Progenitor cell of endocrine pancreas (in vitro differentiated cells): ENCODE results near the gene THSD4. TPM values are rescaled to one million over a fixed set of nuclear protein-coding genes. Genes with fewer than 3 reads are reported as not detected.

ENCODE experiments used
- DNase-seq: peaks from one replicate; pipeline ENCODE4 v3.0.0; 2021; ENCODE audit warnings: low spot score; ENCODE audit not compliant: unreplicated experiment
- H3K27ac Mint-ChIP-seq: 2 replicates; pipeline ENCODE4 v1.8.0; 2021; ENCODE audit warnings: mild to moderate bottlenecking, moderate library complexity, mixed read lengths
- H3K27me3 Mint-ChIP-seq: 2 replicates; pipeline ENCODE4 v1.8.0; 2021; ENCODE audit warnings: mixed read lengths
- H3K36me3 Mint-ChIP-seq: 2 replicates; pipeline ENCODE4 v1.8.0; 2022; ENCODE audit warnings: mixed read lengths; ENCODE audit not compliant: insufficient read depth
- H3K4me1 Mint-ChIP-seq: 2 replicates; pipeline ENCODE4 v1.8.0; 2021; ENCODE audit warnings: low read depth, mixed read lengths
- H3K4me3 Mint-ChIP-seq: 2 replicates; pipeline ENCODE4 v1.8.0; 2021; ENCODE audit warnings: low read depth, mild to moderate bottlenecking, moderate library complexity, mixed read lengths
- H3K9me3 Mint-ChIP-seq: 2 replicates; pipeline ENCODE4 v1.8.0; 2021; ENCODE audit warnings: low read depth, mixed read lengths
- total RNA-seq: library from RNA; stranded (reverse); gene quantifications from 2 replicates; pipeline ENCODE4 v1.2.1, GENCODE V29; 2021
- TF ChIP-seq, protein P1 (sequence below): fragments of 200-600 bp; sonication (generic); IDR thresholded peaks from one replicate; pipeline ENCODE4 v1.5.0; 2021; ENCODE audit warnings: antibody characterized with exemption, mild to moderate bottlenecking; ENCODE audit not compliant: unreplicated experiment

Gene THSD4
- total RNA-seq, 1 donor from 2014 or later = 6.8 TPM

DNA sequence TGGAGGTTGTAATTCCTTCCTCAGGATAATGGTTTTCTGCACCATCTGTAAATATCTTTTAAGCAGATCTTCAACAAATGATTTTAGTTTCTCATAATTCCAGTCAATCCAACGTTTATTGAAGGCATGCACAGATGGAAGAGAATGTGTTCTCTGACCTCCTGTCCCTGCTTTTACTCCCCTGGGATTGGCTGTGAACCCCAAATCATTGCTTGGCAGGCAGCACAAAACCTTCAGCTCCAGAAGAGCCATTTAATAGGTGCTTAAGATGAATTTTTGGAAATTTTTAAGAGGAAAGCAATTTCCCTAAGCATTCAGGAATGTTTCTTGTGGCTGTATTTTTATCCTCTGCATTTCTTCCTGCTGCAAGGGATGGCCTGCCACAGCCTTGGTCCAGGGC lies 25.5 kb upstream of the THSD4 start:
- DNase-seq = no peak
- no peak overlapping the region for H3K4me3 Mint-ChIP-seq
- peaks cover 12% of the 10 kb centered on the region for H3K27me3 Mint-ChIP-seq
- H3K27ac Mint-ChIP-seq = no peak overlapping the region
- TF ChIP-seq, protein P1, sequence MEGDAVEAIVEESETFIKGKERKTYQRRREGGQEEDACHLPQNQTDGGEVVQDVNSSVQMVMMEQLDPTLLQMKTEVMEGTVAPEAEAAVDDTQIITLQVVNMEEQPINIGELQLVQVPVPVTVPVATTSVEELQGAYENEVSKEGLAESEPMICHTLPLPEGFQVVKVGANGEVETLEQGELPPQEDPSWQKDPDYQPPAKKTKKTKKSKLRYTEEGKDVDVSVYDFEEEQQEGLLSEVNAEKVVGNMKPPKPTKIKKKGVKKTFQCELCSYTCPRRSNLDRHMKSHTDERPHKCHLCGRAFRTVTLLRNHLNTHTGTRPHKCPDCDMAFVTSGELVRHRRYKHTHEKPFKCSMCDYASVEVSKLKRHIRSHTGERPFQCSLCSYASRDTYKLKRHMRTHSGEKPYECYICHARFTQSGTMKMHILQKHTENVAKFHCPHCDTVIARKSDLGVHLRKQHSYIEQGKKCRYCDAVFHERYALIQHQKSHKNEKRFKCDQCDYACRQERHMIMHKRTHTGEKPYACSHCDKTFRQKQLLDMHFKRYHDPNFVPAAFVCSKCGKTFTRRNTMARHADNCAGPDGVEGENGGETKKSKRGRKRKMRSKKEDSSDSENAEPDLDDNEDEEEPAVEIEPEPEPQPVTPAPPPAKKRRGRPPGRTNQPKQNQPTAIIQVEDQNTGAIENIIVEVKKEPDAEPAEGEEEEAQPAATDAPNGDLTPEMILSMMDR = no peak
- peaks cover 4% of the 10 kb centered on the region for H3K36me3 Mint-ChIP-seq
- no peaks in the 10 kb centered on the region for H3K4me1 Mint-ChIP-seq
- H3K9me3 Mint-ChIP-seq = peaks cover 21% of the 10 kb centered on the region

DNA sequence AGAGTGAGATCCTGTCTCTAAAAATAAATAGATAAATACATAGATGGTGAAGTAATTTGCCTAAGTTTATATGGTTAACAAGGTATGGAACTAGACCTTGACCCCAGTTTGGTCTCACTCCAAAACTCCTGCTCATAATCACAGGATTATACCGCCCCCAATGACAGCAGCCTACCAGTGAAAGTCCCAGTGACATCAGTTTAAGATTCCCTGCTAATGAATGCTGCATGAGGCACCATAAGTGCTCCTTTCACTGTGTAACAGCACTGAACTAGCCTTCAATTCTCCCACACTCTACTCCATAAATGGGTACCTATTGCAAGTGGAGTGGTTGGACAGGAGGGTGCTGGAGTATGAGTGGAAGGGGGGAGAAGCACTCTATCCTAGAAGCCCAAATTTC lies 23.7 kb upstream of the THSD4 start:
- no peak overlapping the region for H3K27ac Mint-ChIP-seq
- no peak overlapping the region for H3K4me3 Mint-ChIP-seq
- peaks cover 4% of the 10 kb centered on the region for H3K36me3 Mint-ChIP-seq
- TF ChIP-seq, protein P1 = no peak
- H3K27me3 Mint-ChIP-seq = peaks cover 6% of the 10 kb centered on the region
- no peaks in the 10 kb centered on the region for H3K4me1 Mint-ChIP-seq
- H3K9me3 Mint-ChIP-seq = peaks cover 21% of the 10 kb centered on the region
- DNase-seq = no peak

DNA sequence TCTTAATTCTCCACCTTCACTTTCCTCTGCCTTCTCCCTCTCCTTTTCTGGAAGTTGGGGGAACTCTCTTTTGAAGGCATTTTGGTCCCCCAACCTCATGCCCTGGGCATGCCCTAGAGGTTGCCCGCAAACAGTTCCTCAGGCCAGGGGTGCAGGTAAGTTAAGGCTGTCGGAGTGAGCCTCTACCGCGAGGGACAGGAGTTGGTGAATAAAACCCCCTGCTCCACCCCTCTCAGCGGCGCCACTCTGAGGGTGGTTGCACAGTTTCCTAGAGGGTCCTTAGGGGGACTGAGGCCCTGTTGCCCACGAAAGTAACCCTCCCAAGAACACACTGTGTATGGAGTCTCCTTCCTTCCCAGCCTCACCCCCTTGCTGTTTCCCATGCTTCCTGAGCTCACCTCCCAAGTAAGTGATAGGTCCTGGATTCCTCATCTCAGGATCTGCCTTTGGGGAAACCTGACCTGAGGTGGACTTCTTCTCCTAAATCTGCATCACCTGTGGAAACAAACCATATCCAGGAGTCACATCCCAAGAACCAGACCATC lies 23.1 kb upstream of the THSD4 start:
- Mint-ChIP-seq H3K4me1 (no peaks in the 10 kb centered on the region), H3K4me3 (no peak overlapping the region), H3K36me3 (peaks cover 4% of the 10 kb centered on the region), H3K27me3 (peaks cover 3% of the 10 kb centered on the region), H3K27ac (no peak overlapping the region), H3K9me3 (peaks cover 17% of the 10 kb centered on the region)
- TF ChIP-seq, protein P1 = no peak
- DNase-seq = no peak

DNA sequence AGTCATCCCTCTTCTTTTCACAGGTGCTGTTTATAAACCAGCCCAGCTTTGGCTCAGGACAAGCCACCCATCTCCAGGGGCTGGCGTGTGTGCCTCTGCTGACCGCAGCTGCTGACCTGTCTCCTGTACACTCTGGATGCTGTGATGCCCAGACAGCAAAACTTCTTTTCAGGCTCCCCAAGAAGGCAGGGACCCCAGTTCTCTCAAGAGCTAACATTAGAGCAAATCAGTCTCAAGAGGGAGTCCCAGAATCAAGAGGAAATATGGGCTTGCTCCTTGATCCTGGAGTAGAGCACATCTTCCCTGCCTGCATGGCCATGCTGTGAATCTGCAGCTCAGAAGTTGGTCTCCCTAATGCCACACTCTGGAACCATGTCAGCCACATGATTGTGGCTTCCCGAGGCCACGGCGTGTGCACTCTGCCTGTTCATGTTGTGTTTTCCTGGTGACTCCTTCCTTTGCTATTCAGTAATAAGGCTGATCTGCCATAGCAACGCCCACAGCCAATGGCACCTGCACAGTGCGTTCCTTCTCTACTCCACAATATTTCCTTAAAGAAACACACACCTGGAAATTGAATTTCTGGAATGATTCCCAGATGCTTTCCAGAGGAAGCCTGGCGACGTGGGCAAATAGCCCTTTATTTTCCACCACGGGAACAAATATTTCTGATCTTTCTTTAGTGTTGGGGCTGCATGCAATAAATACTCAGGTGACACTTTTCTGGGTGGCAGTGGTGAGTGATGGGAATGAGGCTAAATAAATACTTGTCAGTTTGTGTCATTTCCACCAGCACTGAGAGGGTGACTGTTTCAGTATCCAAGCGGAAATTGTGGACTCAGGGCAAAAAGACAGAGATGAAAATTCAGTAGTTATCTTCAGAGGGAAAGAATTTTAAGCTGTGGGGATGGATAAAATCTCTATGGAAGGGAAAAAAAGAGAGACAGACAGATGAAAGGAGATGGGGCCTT lies 21.9 kb upstream of the THSD4 start:
- TF ChIP-seq, protein P1 = no peak
- no peak overlapping the region for H3K4me3 Mint-ChIP-seq
- H3K9me3 Mint-ChIP-seq = peaks cover 7% of the 10 kb centered on the region
- H3K36me3 Mint-ChIP-seq = peaks cover 4% of the 10 kb centered on the region
- H3K27ac Mint-ChIP-seq = no peak overlapping the region
- H3K27me3 Mint-ChIP-seq = peaks cover 2% of the 10 kb centered on the region
- no peak for DNase-seq
- no peaks in the 10 kb centered on the region for H3K4me1 Mint-ChIP-seq

DNA sequence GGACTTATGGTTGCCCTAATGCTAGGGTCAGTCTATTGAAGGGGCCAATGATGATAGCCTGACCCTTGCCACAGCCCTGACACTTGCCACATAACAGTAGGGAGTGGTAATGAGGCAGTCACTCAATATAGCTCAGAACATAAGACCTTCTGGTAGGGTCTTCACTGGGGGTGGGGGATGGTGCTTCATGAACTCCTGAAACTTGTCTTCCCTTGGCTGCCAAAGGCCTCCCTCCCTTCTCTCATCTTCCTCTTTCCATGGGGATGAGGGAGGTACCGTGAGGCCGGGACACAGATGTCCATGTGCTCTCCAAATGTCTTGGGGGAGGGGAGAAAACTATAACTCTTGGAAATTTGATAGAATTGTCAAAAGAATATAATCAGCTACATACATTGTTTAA lies 21.1 kb upstream of the THSD4 start:
- Mint-ChIP-seq H3K27me3 (peaks cover 2% of the 10 kb centered on the region), H3K4me1 (no peaks in the 10 kb centered on the region), H3K4me3 (no peak overlapping the region), H3K27ac (no peak overlapping the region), H3K36me3 (no peaks in the 10 kb centered on the region), H3K9me3 (no peaks in the 10 kb centered on the region)
- TF ChIP-seq, protein P1 = no peak
- no peak for DNase-seq
